ENCODE measurements around the gene ZNF616. TPM values are rescaled to one million over a fixed set of nuclear protein-coding genes. Genes with fewer than 3 reads are reported as not detected.
A peak's percentile ranks its signal among the peaks of the same experiment; 100 is the strongest.

The ZNF616 gene
- total and polyA plus RNA-seq, 3 experiments from 2014 or later: 4.6 to 12.6 (median 11.2) TPM

DNA sequence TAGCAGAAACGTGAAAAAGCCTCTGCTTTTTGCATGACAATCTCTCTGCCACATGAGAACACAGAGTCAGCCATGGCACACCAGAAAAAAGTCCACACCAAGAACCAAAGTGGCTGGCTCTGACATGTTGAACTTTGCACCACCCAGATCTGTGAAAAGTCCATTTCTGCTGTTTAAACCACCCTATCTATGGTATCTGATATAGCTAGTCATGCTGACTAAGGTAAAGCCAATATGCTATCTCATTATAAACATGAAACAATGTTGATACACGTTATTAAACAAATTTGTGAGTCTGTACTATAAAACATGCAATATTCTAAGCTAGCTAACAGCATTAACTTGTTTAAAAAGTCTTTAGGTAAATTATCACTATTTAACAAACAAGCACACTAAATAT is 70.1 kb downstream of the ZNF616 start:
- no peak overlapping the region for H3K27ac ChIP-seq (ENCODE audit: low read depth, low read length)
- H3K36me3 Mint-ChIP-seq: peaks cover 69 to 99% (median 95%) of the 10 kb centered on the region in 3 donors
- ChIA-PET POLR2A (no interaction called here), CTCF (no interaction called here)
- no peaks in the 10 kb centered on the region for H3K4me1 ChIP-seq (ENCODE audit: insufficient read depth, low read length)
- no peak overlapping the region for H3K27ac Mint-ChIP-seq
- no peaks in the 10 kb centered on the region for H3K27me3 ChIP-seq (ENCODE audit: insufficient read depth, low read length, poor library complexity, severe bottlenecking)
- DNase-seq: no peak
- peaks cover 48% of the 10 kb centered on the region for H3K36me3 ChIP-seq (ENCODE audit: insufficient read depth, low read length)
- H3K4me1 Mint-ChIP-seq: peaks cover 0 to 10% (median 4%) of the 10 kb centered on the region in 3 donors
- no peaks in the 10 kb centered on the region for H3K27me3 Mint-ChIP-seq
- H3K9me3 ChIP-seq (ENCODE audit: low read length): peaks cover 71% of the 10 kb centered on the region
- peaks cover 62 to 100% (median 99%) of the 10 kb centered on the region in 5 donors for H3K9me3 Mint-ChIP-seq
- H3K4me3 Mint-ChIP-seq: no peak overlapping the region
- no peak overlapping the region for H3K4me3 ChIP-seq (ENCODE audit: low read length)

DNA sequence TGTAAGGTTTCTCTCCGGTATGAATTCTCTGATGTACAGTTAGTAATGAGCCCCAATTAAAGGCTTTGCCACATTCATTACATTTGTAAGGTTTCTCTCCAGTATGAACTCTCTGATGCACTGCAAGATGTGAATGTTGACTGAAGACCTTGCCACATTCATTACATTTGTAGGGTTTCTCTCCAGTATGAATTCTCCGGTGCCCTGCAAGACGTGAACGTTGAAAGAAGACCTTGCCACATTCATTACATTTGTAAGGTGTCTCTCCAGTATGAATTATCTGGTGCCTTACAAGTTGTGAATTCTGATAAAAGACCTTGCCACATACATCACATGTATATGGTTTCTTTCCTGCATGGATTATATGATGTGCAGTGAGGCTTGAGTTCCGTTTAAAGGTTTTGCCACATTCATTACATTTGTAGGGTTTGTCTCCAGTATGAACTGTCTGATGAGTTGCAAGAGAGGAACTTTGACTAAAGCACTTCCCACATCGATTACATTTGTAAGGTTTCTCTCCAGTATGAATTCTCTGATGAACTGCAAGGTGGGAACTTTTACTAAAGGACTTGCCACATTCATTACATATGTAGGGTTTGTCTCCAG is 73.4 kb downstream of the ZNF616 start:
- Histone ChIP-seq H3K9me3 (ENCODE audit: low read length) (peaks cover 80% of the 10 kb centered on the region), H3K4me3 (ENCODE audit: low read length) (peak overlapping the region; percentile 7), H3K36me3 (ENCODE audit: insufficient read depth, low read length) (peaks cover 47% of the 10 kb centered on the region), H3K27ac (ENCODE audit: low read depth, low read length) (no peak overlapping the region), H3K4me1 (ENCODE audit: insufficient read depth, low read length) (no peaks in the 10 kb centered on the region), H3K27me3 (ENCODE audit: insufficient read depth, low read length, poor library complexity, severe bottlenecking) (no peaks in the 10 kb centered on the region)
- CTCF ChIA-PET: no interaction called here
- DNase-seq: no peak
- POLR2A ChIA-PET: no interaction called here
- Mint-ChIP-seq H3K36me3 (peaks cover 42 to 89% (median 80%) of the 10 kb centered on the region in 3 donors), H3K4me3 (no peak overlapping the region), H3K9me3 (peaks cover 42 to 96% (median 95%) of the 10 kb centered on the region in 5 donors), H3K27ac (no peak overlapping the region), H3K4me1 (peaks cover 0 to 10% (median 4%) of the 10 kb centered on the region in 3 donors), H3K27me3 (no peaks in the 10 kb centered on the region)

DNA sequence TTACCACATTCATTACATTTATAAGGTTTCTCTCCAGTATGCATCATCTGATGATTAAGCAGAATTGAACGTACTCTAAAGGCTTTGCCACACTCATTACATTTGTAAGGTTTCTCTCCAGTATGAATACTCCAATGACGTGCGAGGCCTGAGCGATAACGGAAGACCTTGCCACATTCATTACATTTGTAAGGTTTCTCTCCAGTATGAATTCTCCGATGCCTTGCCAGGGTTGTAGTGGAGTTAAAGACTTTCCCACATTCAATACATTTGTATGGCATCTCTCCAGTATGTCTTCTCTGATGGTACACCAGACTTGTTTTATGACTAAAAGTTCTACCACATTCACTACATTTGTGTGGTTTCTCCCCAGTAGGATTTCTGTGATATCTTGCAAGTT is 74.3 kb downstream of the ZNF616 start:
- Histone ChIP-seq H3K27me3 (ENCODE audit: insufficient read depth, low read length, poor library complexity, severe bottlenecking) (no peaks in the 10 kb centered on the region), H3K4me3 (ENCODE audit: low read length) (peak overlapping the region; percentile 30), H3K27ac (ENCODE audit: low read depth, low read length) (no peak overlapping the region), H3K4me1 (ENCODE audit: insufficient read depth, low read length) (no peaks in the 10 kb centered on the region), H3K36me3 (ENCODE audit: insufficient read depth, low read length) (peaks cover 38% of the 10 kb centered on the region), H3K9me3 (ENCODE audit: low read length) (peaks cover 80% of the 10 kb centered on the region)
- H3K27ac Mint-ChIP-seq: no peak overlapping the region
- DNase-seq: no peak
- H3K4me1 Mint-ChIP-seq: peaks cover 0 to 10% (median 2%) of the 10 kb centered on the region in 3 donors
- no peak overlapping the region for H3K4me3 Mint-ChIP-seq
- H3K9me3 Mint-ChIP-seq: peaks cover 33 to 96% (median 95%) of the 10 kb centered on the region in 5 donors
- H3K27me3 Mint-ChIP-seq: no peaks in the 10 kb centered on the region
- ChIA-PET POLR2A (no interaction called here), CTCF (no interaction called here)
- peaks cover 32 to 87% (median 77%) of the 10 kb centered on the region in 3 donors for H3K36me3 Mint-ChIP-seq

Other genes with a start within 250 kb of the ZNF616 start
- gene ZNF649, start 234.9 kb downstream of the ZNF616 start, total RNA-seq: 10 to 100 TPM; 12.3 to 13.5 TPM
- 7.2 TPM for gene ZNF649, start 234.9 kb downstream of the ZNF616 start, polyA plus RNA-seq
- 1 to 10 TPM; 3.5 to 4.6 TPM for gene ZNF613, start 212.5 kb downstream of the ZNF616 start, total RNA-seq
- gene ZNF613, start 212.5 kb downstream of the ZNF616 start, polyA plus RNA-seq: 3.5 TPM
- gene ZNF350, start 153.1 kb downstream of the ZNF616 start, total RNA-seq: 1 to 10 TPM; 9.0 to 10.0 TPM
- gene ZNF350, start 153.1 kb downstream of the ZNF616 start, polyA plus RNA-seq: 19.4 TPM
- 1 to 10 TPM; 7.6 to 8.8 TPM for gene ZNF615, start 131.7 kb downstream of the ZNF616 start, total RNA-seq
- gene ZNF615, start 131.7 kb downstream of the ZNF616 start, polyA plus RNA-seq: 9.6 TPM
- 10 to 100 TPM; 12.3 to 13.0 TPM for gene ZNF614, start 111.6 kb downstream of the ZNF616 start, total RNA-seq
- 7.2 TPM for gene ZNF614, start 111.6 kb downstream of the ZNF616 start, polyA plus RNA-seq
- gene ZNF432, start 91.1 kb downstream of the ZNF616 start, total RNA-seq: 10 to 100 TPM; 13.0 to 13.4 TPM
- gene ZNF432, start 91.1 kb downstream of the ZNF616 start, polyA plus RNA-seq: 5.8 TPM
- gene ZNF841, start 44.2 kb downstream of the ZNF616 start, total RNA-seq: 10 to 100 TPM; 14.5 to 15.2 TPM
- gene ZNF841, start 44.2 kb downstream of the ZNF616 start, polyA plus RNA-seq: 5.7 TPM
- 10 to 100 TPM; 10.6 to 12.5 TPM for gene ZNF836, start 31.7 kb upstream of the ZNF616 start, total RNA-seq
- 17.1 TPM for gene ZNF836, start 31.7 kb upstream of the ZNF616 start, polyA plus RNA-seq
- gene PPP2R1A, start 50.1 kb upstream of the ZNF616 start, total RNA-seq: 100 to 1,000 TPM; 232 to 250 TPM
- 200 TPM for gene PPP2R1A, start 50.1 kb upstream of the ZNF616 start, polyA plus RNA-seq
- 10 to 100 TPM; 22.2 to 24.3 TPM for gene ZNF766, start 129.6 kb upstream of the ZNF616 start, total RNA-seq
- 69.7 TPM for gene ZNF766, start 129.6 kb upstream of the ZNF616 start, polyA plus RNA-seq
- gene ZNF480, start 157.2 kb upstream of the ZNF616 start, total RNA-seq: 1 to 10 TPM; 5.6 to 6.6 TPM
- gene ZNF480, start 157.2 kb upstream of the ZNF616 start, polyA plus RNA-seq: 28.0 TPM
- gene ZNF610, start 196.3 kb upstream of the ZNF616 start, total RNA-seq: 1 to 10 TPM in 1 of 2 experiments, under 1 TPM in 1; 0.91 to 1.8 TPM
- gene ZNF610, start 196.3 kb upstream of the ZNF616 start, polyA plus RNA-seq: 1.8 TPM
- gene ZNF880, start 230.0 kb upstream of the ZNF616 start, total RNA-seq: 10 to 100 TPM; 15.6 to 15.9 TPM
- 38.9 TPM for gene ZNF880, start 230.0 kb upstream of the ZNF616 start, polyA plus RNA-seq

Measured in CD8-positive, alpha-beta memory T cell (primary cell).